22Rv1 (cell line): ENCODE results near the gene ALKBH7.

ENCODE experiments used
- H3K27ac ChIP-seq: fragments of 450-650 bp; 2 replicates; pipeline ENCODE4 v1.5.1; 2017
- CTCF ChIP-seq: fragments of 450-650 bp; IDR thresholded peaks from 2 replicates; pipeline ENCODE4 v1.5.1; 2017; ENCODE audit warnings: mild to moderate bottlenecking
- ZFX ChIP-seq: fragments of 450-650 bp; IDR thresholded peaks from 2 replicates; pipeline ENCODE4 v1.6.1; 2017; ENCODE audit warnings: antibody characterized with exemption, borderline replicate concordance

ALKBH7 gene

GRCh38 chr19:6379744-6380143 is 7.2 kb downstream of the ALKBH7 start:
- no peak overlapping the region for H3K27ac ChIP-seq
- TF ChIP-seq CTCF (no peak), ZFX (no peak)

GRCh38 chr19:6381030-6381750 is 8.6 kb downstream of the ALKBH7 start:
- no peak overlapping the region for H3K27ac ChIP-seq
- TF ChIP-seq CTCF (no peak), ZFX (no peak)

GRCh38 chr19:6383188-6383587 is 10.6 kb downstream of the ALKBH7 start:
- H3K27ac ChIP-seq = no peak overlapping the region
- TF ChIP-seq ZFX = no peak

GRCh38 chr19:6384381-6384780 is 11.8 kb downstream of the ALKBH7 start:
- no peak for TF ChIP-seq ZFX
- no peak for TF ChIP-seq CTCF
- no peak overlapping the region for H3K27ac ChIP-seq

- H3K27ac ChIP-seq = no peak overlapping the region
Measured at GRCh38 chr19:6387372-6387771, 14.8 kb downstream of the ALKBH7 start.

GRCh38 chr19:6392221-6393073 is 19.9 kb downstream of the ALKBH7 start:
- TF ChIP-seq ZFX (no peak), CTCF (no peak)
- H3K27ac ChIP-seq = peak overlapping the region; percentile 75

More at GRCh38 chr19:6387372-6387771, 14.8 kb downstream of the ALKBH7 start:
- TF ChIP-seq CTCF (no peak), ZFX (no peak)

GRCh38 chr19:6393074-6393982 is 20.7 kb downstream of the ALKBH7 start, which contains the start of gene GTF2F1:
Gene GTF2F1 (minus strand): TSS chr19:6393164. CDS start chr19:6392995, 169 bp downstream.
- H3K27ac ChIP-seq = peak within 1 kb of the TSS; percentile 75
- peak; percentile 21; the same call in 1 of the 2 replicates for TF ChIP-seq CTCF
- TF ChIP-seq ZFX = no peak
